HG03280 (cell line): ENCODE measurements around the gene TPSD1.

Source experiments
- ATAC-seq: cut with Tn5 transposase; IDR thresholded peaks from one replicate; pipeline ENCODE4 v1.9.1; 2021; ENCODE audit warnings: mild to moderate bottlenecking, moderate library complexity; ENCODE audit not compliant: unreplicated experiment

Gene TPSD1

DNA sequence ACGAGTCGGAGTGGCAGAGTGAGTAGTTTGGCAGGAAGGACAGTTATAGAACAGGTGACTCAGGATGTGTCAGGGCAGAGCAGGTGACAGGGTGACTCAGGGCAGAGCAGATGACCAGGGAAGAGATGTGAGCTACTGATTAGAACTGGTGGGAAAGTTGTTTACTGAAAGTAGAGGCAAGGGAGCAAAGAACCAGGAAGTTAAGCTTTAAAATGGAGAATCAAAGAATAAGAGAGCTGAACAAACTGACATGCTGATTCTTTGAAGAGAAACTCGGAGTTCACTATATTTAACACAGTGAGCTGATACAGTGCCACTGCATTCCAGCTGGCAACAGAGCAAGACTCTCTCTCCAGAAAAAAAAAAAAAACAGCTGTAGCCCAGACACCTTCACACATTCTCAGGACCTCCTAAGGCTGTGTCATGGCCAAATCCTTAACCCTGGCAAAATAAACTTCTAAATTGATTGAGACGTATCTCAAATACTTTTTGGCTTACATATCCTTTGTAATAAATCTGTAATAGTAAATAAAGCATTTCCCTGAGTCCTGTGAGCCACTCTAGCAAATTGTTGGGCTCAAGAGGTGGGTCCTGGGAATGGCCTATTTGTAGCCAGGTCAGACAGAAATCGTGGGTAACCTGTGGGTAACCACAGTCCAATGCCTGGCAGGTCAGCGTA lies 41.3 kb downstream of the TPSD1 start:
- no peak for ATAC-seq

DNA sequence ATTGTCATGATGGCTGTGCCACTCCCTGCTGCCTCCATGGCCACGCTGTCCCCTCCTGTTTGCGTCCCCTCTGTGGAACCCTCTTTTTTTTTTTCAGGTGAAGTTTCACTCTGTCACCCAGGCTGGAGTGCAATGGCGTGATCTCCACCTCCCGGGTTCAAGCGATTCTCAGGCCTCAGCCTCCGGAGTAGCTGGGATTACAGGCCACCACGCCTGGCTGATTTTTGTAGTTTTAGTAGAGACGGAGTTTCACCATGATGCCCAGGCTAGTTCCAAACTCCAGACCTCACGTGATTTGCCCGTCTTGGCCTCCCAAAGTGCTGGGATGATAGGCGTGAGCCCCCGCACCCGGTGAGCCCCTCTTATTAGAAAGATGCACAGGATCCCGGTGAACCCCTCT lies 42.5 kb downstream of the TPSD1 start:
- no peak for ATAC-seq

DNA sequence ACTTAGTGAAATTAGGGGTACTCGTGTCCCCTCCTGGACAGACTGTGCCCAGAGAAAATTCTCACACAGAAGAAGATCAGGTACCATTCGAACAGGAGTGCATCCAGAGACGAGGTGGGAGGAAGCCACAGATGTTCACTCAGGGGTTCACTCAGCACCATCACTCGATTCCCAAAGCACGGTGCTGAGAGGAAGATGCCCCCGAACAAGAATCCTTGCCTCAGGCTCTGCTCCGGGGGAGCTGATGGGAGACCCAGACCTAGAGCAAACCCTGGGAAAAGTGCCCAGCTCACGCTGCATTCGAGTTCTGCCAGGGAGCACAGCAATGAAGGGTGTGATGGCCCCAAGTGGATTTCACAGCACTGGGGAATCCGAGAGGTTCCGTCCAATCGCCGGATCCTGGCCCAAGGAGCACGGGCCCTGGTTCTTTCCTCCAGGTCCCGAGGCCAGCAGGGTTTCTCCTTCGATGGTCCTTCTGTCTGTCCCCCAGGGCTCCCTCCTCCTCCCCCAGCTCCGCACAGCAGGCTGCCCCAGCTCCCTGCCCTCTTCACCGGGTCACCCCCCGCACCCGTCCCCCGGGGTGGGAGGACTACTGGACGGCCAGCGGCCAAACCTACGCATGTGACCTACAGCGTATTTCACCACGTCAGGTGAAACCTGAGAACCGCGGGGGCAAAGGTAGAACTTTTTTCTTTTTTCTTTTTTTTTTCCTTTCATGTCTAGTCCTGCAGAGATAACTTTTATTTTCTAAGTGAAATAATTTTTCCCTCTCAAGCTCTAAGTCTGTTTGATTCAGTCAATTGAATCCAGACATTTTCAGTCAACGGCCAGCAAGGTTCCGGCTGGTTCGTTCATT lies 43.4 kb downstream of the TPSD1 start:
- ATAC-seq = no peak

DNA sequence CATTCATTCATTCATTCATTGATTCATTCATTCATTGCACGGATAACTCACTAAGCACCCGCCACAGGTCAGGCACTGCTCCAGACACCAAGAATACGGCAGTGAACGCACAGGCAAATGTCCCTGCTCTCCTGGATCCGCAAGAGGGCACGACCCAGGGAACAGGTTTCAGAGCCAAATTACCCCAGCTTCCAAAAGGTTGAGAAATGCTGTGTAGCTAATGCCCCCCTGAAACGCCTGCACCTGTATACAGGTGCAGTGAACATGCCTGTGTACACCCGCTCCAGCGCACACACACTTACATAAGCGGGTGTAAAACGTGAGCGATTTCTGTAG lies 44.0 kb downstream of the TPSD1 start:
- ATAC-seq = no peak

DNA sequence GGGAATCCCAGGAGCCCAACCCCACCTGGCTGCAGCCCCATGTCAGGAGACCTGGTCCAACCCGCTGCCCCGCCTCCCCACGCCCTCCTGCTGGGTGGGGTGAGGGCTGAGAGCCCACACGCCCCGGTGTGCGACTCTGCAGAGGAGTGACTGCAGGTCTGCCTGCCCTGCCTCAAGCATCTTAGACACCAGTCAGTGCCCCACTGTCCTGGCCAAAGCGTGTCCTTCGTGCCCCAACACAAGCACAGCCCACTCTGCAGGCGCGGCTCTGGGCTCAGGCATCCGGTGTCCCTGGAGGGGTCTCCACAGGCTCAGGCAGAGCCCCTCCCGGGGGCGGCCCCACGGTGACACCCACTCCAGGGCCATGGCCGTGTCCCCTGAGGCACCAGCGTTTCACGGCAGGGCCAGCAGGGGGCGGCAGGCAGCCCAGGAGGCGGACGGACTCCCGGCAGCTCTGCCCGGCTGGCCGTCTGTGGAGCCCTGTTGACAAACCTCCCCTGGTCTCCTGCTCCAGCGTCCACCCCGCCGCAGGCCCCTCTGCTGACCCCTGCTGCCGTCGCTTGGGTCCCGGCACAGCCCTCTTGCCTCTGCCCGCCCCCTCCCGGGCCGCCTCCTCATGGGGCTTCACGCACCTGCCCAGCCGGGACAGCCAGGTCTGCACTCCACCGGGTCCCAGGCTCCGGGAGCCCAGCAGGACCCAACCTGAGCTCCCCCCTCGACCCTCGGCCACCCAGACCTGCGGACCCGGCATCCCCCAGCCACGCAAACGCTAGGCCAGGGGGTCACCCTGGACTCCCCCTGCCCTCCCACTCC lies 45.0 kb downstream of the TPSD1 start:
- peak; percentile 46 for ATAC-seq

DNA sequence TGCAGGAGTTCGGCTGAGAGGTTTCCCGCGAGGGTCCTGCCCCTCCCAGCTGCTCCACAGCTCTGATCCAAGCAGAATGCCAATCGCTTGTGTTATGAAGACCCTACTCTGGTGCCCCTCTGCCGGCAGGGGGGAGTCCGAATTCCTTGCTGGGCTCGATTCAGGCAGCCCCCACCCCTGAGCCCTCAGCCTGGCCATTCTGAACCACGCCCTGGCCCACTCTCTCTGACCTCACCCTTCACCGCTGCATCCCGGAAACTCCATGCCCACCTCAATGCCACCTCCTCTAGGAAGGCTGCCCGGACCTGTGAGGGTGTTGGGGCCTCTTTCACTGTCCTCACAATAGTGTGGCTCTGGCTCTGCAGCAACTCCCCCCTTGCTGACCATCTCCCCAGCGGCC lies 45.7 kb downstream of the TPSD1 start:
- no peak for ATAC-seq

DNA sequence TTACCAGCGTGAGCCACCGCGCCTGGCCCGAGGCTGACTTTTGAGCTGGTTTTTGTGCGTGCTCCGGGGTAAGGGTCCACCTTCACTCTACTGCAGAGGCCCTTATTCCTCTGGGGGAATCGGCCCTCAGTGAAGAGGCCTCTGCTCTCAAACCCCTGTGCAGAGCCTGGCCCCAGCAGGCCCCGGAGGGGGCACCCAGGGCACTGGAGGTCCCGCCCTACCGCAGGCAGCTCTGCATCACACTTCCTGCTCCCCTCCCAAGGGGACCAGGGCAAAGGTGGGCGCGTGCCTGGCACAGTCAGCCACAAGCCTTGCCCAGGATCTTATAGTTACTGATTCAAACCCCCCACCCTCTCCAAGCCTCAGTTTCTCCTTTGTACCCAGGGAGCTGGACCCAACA lies 50.0 kb downstream of the TPSD1 start:
- no peak for ATAC-seq

DNA sequence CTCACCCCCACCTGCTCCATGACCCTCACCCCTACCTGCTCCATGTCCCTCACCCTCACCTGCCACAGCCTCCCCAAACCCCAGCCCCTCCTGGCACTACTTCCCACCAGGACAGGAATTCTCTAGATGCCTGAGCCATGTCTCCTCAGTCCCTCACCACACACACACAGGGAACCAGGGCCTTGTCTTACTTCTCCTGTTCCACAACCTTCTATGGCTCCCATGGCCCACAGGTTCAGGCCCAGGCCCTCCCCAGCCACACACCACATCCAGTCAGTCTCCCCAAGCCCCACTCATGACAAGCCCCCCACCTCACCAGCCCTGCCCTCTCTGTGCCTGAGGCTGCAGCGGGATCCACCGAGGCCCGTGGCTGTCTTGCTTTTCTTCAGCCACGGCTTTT lies 50.5 kb downstream of the TPSD1 start:
- no peak for ATAC-seq

DNA sequence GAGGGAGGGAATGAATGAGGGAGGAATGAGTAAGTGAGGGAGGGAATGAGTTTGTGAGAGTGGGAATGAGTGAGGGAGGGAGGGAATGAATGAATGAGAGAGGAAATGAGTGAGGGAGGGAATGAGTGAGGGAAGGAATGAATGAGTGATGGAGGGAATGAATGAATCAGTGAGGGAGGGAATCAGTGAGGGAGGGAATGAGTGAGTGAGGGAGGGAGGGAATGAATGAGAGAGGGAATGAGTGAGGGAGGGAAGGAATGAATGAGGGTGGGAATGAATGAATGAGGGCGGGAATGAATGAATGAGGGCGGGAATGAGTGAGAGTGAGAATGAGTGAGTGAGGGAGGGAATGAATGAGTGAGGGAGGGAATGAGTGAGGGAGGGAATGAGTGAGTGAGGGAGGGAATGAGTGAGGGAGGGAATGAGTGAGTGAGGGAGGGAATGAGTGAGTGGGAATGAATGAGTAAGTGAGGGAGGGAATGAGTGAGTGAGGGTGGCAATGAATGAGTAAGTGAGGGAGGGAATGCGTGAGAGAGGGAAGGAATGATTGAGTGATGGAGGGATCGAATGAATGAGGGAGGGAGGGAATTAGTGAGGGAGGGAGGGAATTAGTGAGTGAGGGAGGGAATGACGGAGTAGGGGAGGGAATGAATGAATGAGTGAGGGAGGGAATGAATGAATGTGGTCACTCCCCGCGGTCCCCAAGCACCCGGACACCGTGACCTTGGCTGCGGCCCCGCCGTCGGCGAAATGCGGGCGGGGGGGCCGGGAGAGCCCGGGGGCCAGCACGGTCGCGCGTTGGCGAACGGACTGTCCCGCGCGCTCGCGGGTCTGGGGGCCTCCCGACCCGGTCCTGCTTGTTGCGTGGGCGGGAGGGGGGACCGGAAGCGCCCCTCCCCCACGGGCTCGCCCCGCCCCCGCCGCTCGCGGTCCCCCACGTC lies 52.4 kb downstream of the TPSD1 start:
- ATAC-seq = peak; percentile 28
